ENCODE results near the gene PFDN5. TPM values are rescaled to one million over a fixed set of nuclear protein-coding genes. Genes with fewer than 3 reads are reported as not detected.
"Not testable (repeated sequence)": the region's sequence is repeated elsewhere in the genome, so short reads cannot be mapped to it uniquely, and the experiment has no call there.

PFDN5 gene
- total RNA-seq, 4 donors from 2014 or later: 223 to 578 (median 263) TPM

DNA sequence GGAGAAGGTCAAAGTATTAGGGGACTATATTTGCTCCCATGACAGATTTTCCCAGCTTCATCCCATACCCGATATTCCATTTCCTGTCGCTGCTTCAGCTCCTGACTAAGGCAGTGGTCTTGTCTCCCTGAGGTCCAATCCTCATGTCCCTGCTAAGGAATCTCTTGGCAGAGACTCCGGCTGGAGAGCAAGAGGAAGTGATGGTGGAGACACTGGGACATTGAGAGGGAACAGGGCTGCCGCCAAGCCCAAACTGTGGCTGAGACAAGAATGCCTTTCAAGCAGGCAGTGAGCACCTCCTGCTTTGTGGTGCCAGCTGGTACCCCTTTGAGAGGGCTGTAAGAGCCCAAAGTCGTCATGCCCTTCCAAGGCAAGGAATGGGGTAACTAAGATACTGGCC, 35.3 kb downstream of the PFDN5 start:
- Histone ChIP-seq H3K27ac (no peak overlapping the region), H3K4me3 (no peak overlapping the region), H3K36me3 (no peaks in the 10 kb centered on the region), H3K9me3 (no peaks in the 10 kb centered on the region), H3K27me3 (no peaks in the 10 kb centered on the region), H3K4me1 (peaks cover 0 to 7% (median 3%) of the 10 kb centered on the region in 4 donors)
- DNase-seq: no peak
- TF ChIP-seq, protein P1, sequence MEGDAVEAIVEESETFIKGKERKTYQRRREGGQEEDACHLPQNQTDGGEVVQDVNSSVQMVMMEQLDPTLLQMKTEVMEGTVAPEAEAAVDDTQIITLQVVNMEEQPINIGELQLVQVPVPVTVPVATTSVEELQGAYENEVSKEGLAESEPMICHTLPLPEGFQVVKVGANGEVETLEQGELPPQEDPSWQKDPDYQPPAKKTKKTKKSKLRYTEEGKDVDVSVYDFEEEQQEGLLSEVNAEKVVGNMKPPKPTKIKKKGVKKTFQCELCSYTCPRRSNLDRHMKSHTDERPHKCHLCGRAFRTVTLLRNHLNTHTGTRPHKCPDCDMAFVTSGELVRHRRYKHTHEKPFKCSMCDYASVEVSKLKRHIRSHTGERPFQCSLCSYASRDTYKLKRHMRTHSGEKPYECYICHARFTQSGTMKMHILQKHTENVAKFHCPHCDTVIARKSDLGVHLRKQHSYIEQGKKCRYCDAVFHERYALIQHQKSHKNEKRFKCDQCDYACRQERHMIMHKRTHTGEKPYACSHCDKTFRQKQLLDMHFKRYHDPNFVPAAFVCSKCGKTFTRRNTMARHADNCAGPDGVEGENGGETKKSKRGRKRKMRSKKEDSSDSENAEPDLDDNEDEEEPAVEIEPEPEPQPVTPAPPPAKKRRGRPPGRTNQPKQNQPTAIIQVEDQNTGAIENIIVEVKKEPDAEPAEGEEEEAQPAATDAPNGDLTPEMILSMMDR (IDR thresholded peaks at IDR 0.05): no peak
- TF ChIP-seq POLR2A (IDR thresholded peaks at IDR 0.05): no peak

DNA sequence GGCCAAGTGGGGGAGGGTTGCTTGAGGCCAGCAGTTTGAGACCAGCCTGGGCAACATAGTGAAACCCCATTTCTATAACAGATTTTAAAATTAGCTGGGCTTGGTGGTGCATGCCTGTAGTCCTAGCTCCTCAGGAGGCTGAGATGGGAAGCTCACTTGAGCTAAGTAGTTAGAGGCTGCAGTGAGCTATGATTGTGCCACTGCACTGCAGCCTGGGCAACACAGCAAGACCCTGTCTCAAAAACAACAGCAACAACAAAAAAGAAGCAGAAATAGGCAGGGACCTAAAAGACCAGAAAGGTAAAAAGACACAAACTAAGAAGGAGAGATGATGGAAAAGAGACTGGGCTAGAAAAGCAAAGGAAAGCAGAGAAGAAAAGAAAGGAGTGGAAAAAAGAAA, 37.0 kb downstream of the PFDN5 start:
- H3K9me3 ChIP-seq, H3K36me3 ChIP-seq, H3K27me3 ChIP-seq, H3K27ac ChIP-seq, H3K4me1 ChIP-seq, DNase-seq, H3K4me3 ChIP-seq: not testable (repeated sequence)

DNA sequence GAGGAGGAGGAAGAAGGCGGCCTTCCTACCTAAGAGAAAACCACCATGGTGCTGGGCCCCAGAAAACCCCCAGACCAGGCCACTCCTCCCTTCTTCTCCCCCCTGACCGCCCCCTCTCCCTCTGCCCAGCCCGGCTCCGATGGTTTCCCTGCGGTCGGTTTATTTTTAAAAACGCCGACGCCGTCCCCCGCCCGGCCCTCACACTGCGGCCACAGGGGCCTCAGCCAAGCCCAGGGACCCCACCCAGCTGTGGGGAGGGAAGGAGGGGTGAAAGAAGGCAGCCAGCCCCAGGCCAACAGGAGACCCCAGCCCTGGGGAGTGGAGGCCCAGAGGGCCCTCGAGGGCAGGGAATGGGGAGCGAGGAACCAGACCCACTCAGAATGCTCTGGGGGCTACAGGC, 37.4 kb downstream of the PFDN5 start:
- H3K27me3 ChIP-seq: no peaks in the 10 kb centered on the region
- no peaks in the 10 kb centered on the region for H3K4me1 ChIP-seq
- DNase-seq: no peak
- H3K4me3 ChIP-seq: no peak overlapping the region
- no peaks in the 10 kb centered on the region for H3K9me3 ChIP-seq
- H3K36me3 ChIP-seq: no peaks in the 10 kb centered on the region
- no peak overlapping the region for H3K27ac ChIP-seq
- no peak for TF ChIP-seq POLR2A (IDR thresholded peaks at IDR 0.05)
- TF ChIP-seq, protein P1 (IDR thresholded peaks at IDR 0.05): no peak

DNA sequence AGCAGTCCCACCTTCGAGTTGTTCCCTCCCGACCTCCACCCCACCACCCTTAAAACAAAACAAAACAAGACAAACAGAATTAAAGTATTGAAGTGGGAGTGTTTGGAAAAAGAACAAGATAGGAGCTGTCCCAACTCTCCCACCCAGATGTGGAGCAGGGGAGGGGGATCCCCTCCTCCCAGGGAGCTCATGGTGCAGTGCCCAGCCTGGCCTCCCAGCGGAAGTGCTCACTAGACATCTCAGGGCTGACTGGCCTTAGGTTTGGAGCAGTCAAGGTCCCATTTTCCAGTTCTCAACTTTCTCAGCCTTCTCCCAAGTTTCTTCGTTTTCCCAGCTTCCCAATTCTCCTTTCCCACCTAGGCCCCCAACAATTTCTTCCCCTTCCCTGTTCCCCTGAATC, 37.9 kb downstream of the PFDN5 start:
- DNase-seq: no peak
- TF ChIP-seq POLR2A (IDR thresholded peaks at IDR 0.05): no peak
- TF ChIP-seq, protein P1 (IDR thresholded peaks at IDR 0.05): no peak

DNA sequence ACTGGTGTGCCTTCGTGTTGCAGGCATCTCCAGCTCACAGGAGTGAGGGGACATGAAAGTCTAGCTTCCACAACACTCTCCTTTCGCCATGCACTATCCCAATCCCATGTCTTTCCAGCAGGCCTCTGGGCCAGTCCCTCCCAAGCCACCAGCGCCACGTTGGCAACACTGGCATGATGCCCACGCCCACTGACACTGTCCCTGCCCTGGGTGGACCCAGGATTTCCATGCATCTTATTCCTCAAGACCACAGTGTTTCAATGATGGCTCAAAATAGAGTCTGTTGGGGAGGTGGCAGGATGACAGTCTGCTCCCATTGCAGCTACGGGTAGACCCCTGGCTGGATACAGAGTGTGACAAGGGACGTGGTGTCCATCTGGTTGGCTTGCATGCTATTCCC, 38.5 kb downstream of the PFDN5 start:
- Histone ChIP-seq H3K36me3 (no peaks in the 10 kb centered on the region), H3K9me3 (no peaks in the 10 kb centered on the region), H3K27me3 (peaks cover 0 to 5% of the 10 kb centered on the region in 2 donors), H3K4me3 (no peak overlapping the region), H3K27ac (no peak overlapping the region), H3K4me1 (no peaks in the 10 kb centered on the region)
- TF ChIP-seq, protein P1 (IDR thresholded peaks at IDR 0.05): no peak
- no peak for TF ChIP-seq POLR2A (IDR thresholded peaks at IDR 0.05)
- no peak for DNase-seq

More for the DNA sequence above, 37.9 kb downstream of the PFDN5 start:
- H3K27ac ChIP-seq: no peak overlapping the region
- no peaks in the 10 kb centered on the region for H3K9me3 ChIP-seq
- no peak overlapping the region for H3K4me3 ChIP-seq
- no peaks in the 10 kb centered on the region for H3K4me1 ChIP-seq
- H3K27me3 ChIP-seq: no peaks in the 10 kb centered on the region
- no peaks in the 10 kb centered on the region for H3K36me3 ChIP-seq

DNA sequence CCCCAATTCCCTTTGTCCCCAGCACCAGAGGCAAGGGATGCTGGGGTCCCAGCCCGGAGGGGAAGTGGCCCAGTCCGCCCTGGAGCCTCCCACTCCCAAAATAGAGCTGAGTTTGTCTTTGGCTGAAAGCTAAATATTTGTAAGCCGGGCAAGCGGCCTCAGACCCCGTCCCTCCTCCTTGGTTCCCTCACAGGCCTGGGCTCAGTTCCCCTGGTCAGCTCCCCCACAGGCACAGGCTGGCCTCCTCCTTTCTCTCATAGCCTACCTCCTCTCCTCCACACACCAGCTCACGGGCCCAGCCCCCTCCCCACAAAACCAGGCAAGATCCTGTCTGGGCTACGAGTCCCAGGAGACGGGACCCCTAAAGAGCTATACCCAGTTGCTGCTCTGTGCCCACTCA, 39.5 kb downstream of the PFDN5 start:
- Histone ChIP-seq H3K27me3 (peaks cover 0 to 6% of the 10 kb centered on the region in 2 donors), H3K27ac (no peak overlapping the region), H3K36me3 (no peaks in the 10 kb centered on the region), H3K9me3 (no peaks in the 10 kb centered on the region), H3K4me3 (no peak overlapping the region), H3K4me1 (no peaks in the 10 kb centered on the region)
- TF ChIP-seq POLR2A (IDR thresholded peaks at IDR 0.05): no peak
- TF ChIP-seq, protein P1 (IDR thresholded peaks at IDR 0.05): no peak
- no peak for DNase-seq

All from Peyer's patch (tissue), 4 donors.